ENCODE measurements around the gene NFKBIZ.
"Not testable (repeated sequence)": the region's sequence is repeated elsewhere in the genome, so short reads cannot be mapped to it uniquely, and the experiment has no call there.

Gene NFKBIZ

DNA sequence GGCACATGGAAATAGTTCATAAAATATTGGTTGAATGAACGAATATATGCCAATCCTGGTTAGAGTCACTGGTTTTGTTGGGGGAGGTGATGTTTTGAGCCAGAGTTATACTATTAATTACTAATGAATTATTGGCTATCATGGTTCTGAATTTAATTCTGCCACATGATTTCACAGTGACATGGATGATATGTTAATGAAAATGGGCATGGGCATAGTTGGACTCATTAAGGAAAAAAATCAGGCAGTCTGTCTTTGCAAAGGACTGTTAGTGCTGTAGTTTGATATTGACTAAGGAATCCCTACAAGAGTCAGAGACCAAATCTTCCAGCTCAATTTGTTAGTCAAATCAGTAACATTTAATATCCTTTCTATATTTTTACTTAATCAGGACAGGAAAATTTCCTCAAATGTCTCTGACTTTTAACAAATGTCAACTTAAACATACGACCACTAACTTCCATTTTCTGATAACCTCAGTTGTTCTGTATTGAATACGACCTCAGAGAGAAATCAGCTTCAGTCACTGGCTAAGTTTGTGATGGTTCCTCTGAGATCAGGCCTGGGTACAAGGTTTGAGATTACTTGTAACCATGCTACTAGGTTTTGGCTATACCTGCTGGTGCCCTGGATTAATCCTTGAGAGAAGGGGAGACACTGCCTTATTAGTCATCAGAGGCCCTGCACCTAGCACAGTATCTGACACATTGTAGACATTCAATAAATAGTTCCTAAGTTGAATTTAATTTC is 13.3 kb downstream of the NFKBIZ start:
- Histone ChIP-seq H3K27me3 (ENCODE audit: control insufficient read depth in 1 of 2, insufficient read depth in 1 of 2, low read length in 2 of 2) (no peaks in the 10 kb centered on the region), H3K4ac (ENCODE audit: low read depth in 1 of 2, low read length in 2 of 2) (no peak overlapping the region), H3K9ac (ENCODE audit: low read length) (no peak overlapping the region)

GRCh38 chr3:101864926-101865325 is 15.6 kb downstream of the NFKBIZ start:
- peak; percentile 25 for DNase-seq
- not testable (repeated sequence) for H3K27me3 ChIP-seq (ENCODE audit: control insufficient read depth in 1 of 2, insufficient read depth in 1 of 2, low read length in 2 of 2); H4K91ac ChIP-seq (ENCODE audit: low read length); H3K9me3 ChIP-seq (ENCODE audit: control insufficient read depth, low read length); H4K8ac ChIP-seq (ENCODE audit: low read length); H3K23ac ChIP-seq (ENCODE audit: low read length in 2 of 2); H2BK15ac ChIP-seq (ENCODE audit: low read depth, poor library complexity, severe bottlenecking); H3K4me2 ChIP-seq (ENCODE audit: low read length, poor library complexity, severe bottlenecking); H2BK5ac ChIP-seq (ENCODE audit: low read depth, low read length, poor library complexity, severe bottlenecking); H3K79me1 ChIP-seq (replicated peaks; ENCODE audit: low read length, poor library complexity, severe bottlenecking); H2BK120ac ChIP-seq (ENCODE audit: low read depth, low read length); H3K18ac ChIP-seq (ENCODE audit: low read depth in 1 of 2, low read length in 2 of 2); H3K4me3 ChIP-seq (ENCODE audit: insufficient read depth in 1 of 2, low read depth in 1 of 2, low read length in 2 of 2); H3K4me1 ChIP-seq (ENCODE audit: control insufficient read depth, insufficient read depth, low read depth, low read length); H2AFZ ChIP-seq (ENCODE audit: low read depth, low read length); H3K14ac ChIP-seq (ENCODE audit: low read length in 2 of 2); H3K9ac ChIP-seq (ENCODE audit: low read length); H2BK12ac ChIP-seq (ENCODE audit: low read length in 2 of 2); H3K4ac ChIP-seq (ENCODE audit: low read depth in 1 of 2, low read length in 2 of 2); H2AK5ac ChIP-seq (ENCODE audit: low read length, severe bottlenecking)
- peaks cover 4 to 23% of the 10 kb centered on the region in 2 experiments for H3K36me3 ChIP-seq (ENCODE audit: control insufficient read depth in 1 of 2, insufficient read depth in 2 of 2, low read depth in 1 of 2, low read length in 2 of 2)
- 96% methylated on average over 5 of the region's 7 CpGs for WGBS
- H3K27ac ChIP-seq (ENCODE audit: low read length, poor library complexity, severe bottlenecking) = peak overlapping the region; percentile 52

More for the DNA sequence above, 13.3 kb downstream of the NFKBIZ start:
- Histone ChIP-seq H4K8ac (ENCODE audit: low read length) (no peak overlapping the region), H3K4me1 (ENCODE audit: control insufficient read depth, insufficient read depth, low read depth, low read length) (peaks cover 3% of the 10 kb centered on the region), H2AFZ (ENCODE audit: low read depth, low read length) (no peak overlapping the region), H3K79me1 (replicated peaks; ENCODE audit: low read length, poor library complexity, severe bottlenecking) (no peaks in the 10 kb centered on the region), H3K4me2 (ENCODE audit: low read length, poor library complexity, severe bottlenecking) (no peak overlapping the region), H3K9me3 (ENCODE audit: control insufficient read depth, low read length) (no peaks in the 10 kb centered on the region), H3K18ac (ENCODE audit: low read depth in 1 of 2, low read length in 2 of 2) (no peak overlapping the region), H4K91ac (ENCODE audit: low read length) (no peak overlapping the region), H2AK5ac (ENCODE audit: low read length, severe bottlenecking) (no peak overlapping the region), H3K27ac (ENCODE audit: low read length, poor library complexity, severe bottlenecking) (peak overlapping the region; percentile 70), H2BK12ac (ENCODE audit: low read length in 2 of 2) (no peak overlapping the region), H2BK120ac (ENCODE audit: low read depth, low read length) (no peak overlapping the region), H2BK5ac (ENCODE audit: low read depth, low read length, poor library complexity, severe bottlenecking) (no peak overlapping the region), H3K4me3 (ENCODE audit: insufficient read depth in 1 of 2, low read depth in 1 of 2, low read length in 2 of 2) (no peak overlapping the region), H3K23ac (ENCODE audit: low read length in 2 of 2) (no peak overlapping the region), H3K14ac (ENCODE audit: low read length in 2 of 2) (no peak overlapping the region), H3K36me3 (ENCODE audit: control insufficient read depth in 1 of 2, insufficient read depth in 2 of 2, low read depth in 1 of 2, low read length in 2 of 2) (peaks cover 4 to 46% of the 10 kb centered on the region in 2 experiments), H2BK15ac (ENCODE audit: low read depth, poor library complexity, severe bottlenecking) (no peak overlapping the region)
- DNase-seq = peak; percentile 63
- 100% methylated on average over 2 of the region's 3 CpGs for WGBS

- no peak overlapping the region for H3K4ac ChIP-seq (ENCODE audit: low read depth in 1 of 2, low read length in 2 of 2)
- peak overlapping the region; percentile 36 for H2AK5ac ChIP-seq (ENCODE audit: low read length, severe bottlenecking)
- no peak overlapping the region for H3K4me2 ChIP-seq (ENCODE audit: low read length, poor library complexity, severe bottlenecking)
- H3K27ac ChIP-seq (ENCODE audit: low read length, poor library complexity, severe bottlenecking) = peak overlapping the region; percentile 73
- H2BK5ac ChIP-seq (ENCODE audit: low read depth, low read length, poor library complexity, severe bottlenecking) = no peak overlapping the region
- no peak overlapping the region for H3K9ac ChIP-seq (ENCODE audit: low read length)
- peaks cover 6% of the 10 kb centered on the region for H3K4me1 ChIP-seq (ENCODE audit: control insufficient read depth, insufficient read depth, low read depth, low read length)
- no peak overlapping the region for H4K91ac ChIP-seq (ENCODE audit: low read length)
- H2BK120ac ChIP-seq (ENCODE audit: low read depth, low read length) = no peak overlapping the region
- 73% methylated on average over 2 of the region's 5 CpGs for WGBS
- H3K9me3 ChIP-seq (ENCODE audit: control insufficient read depth, low read length) = no peaks in the 10 kb centered on the region
- H3K18ac ChIP-seq (ENCODE audit: low read depth in 1 of 2, low read length in 2 of 2) = no peak overlapping the region
- no peaks in the 10 kb centered on the region for H3K79me1 ChIP-seq (replicated peaks; ENCODE audit: low read length, poor library complexity, severe bottlenecking)
- peaks cover 0 to 13% of the 10 kb centered on the region in 2 experiments for H3K36me3 ChIP-seq (ENCODE audit: control insufficient read depth in 1 of 2, insufficient read depth in 2 of 2, low read depth in 1 of 2, low read length in 2 of 2)
- H3K23ac ChIP-seq (ENCODE audit: low read length in 2 of 2) = no peak overlapping the region
- H2BK12ac ChIP-seq (ENCODE audit: low read length in 2 of 2) = no peak overlapping the region
- no peak overlapping the region for H3K4me3 ChIP-seq (ENCODE audit: insufficient read depth in 1 of 2, low read depth in 1 of 2, low read length in 2 of 2)
- no peak overlapping the region for H3K14ac ChIP-seq (ENCODE audit: low read length in 2 of 2)
- no peak overlapping the region for H2AFZ ChIP-seq (ENCODE audit: low read depth, low read length)
- no peak overlapping the region for H4K8ac ChIP-seq (ENCODE audit: low read length)
- H2BK15ac ChIP-seq (ENCODE audit: low read depth, poor library complexity, severe bottlenecking) = no peak overlapping the region
- H3K27me3 ChIP-seq (ENCODE audit: control insufficient read depth in 1 of 2, insufficient read depth in 1 of 2, low read length in 2 of 2) = no peaks in the 10 kb centered on the region
- DNase-seq = peak; percentile 31
Measured at GRCh38 chr3:101865751-101866509, 16.6 kb downstream of the NFKBIZ start.

GRCh38 chr3:101867511-101867910 is 18.2 kb downstream of the NFKBIZ start:
- Histone ChIP-seq H3K4ac (ENCODE audit: low read depth in 1 of 2, low read length in 2 of 2) (no peak overlapping the region), H3K23ac (ENCODE audit: low read length in 2 of 2) (no peak overlapping the region), H2BK120ac (ENCODE audit: low read depth, low read length) (no peak overlapping the region), H2BK15ac (ENCODE audit: low read depth, poor library complexity, severe bottlenecking) (no peak overlapping the region), H3K9ac (ENCODE audit: low read length) (no peak overlapping the region), H3K4me3 (ENCODE audit: insufficient read depth in 1 of 2, low read depth in 1 of 2, low read length in 2 of 2) (no peak overlapping the region), H3K9me3 (ENCODE audit: control insufficient read depth, low read length) (no peaks in the 10 kb centered on the region), H4K8ac (ENCODE audit: low read length) (no peak overlapping the region), H3K18ac (ENCODE audit: low read depth in 1 of 2, low read length in 2 of 2) (no peak overlapping the region), H3K4me1 (ENCODE audit: control insufficient read depth, insufficient read depth, low read depth, low read length) (peaks cover 6% of the 10 kb centered on the region), H2AK5ac (ENCODE audit: low read length, severe bottlenecking) (no peak overlapping the region), H3K36me3 (ENCODE audit: control insufficient read depth in 1 of 2, insufficient read depth in 2 of 2, low read depth in 1 of 2, low read length in 2 of 2) (no peaks in the 10 kb centered on the region), H2BK12ac (ENCODE audit: low read length in 2 of 2) (no peak overlapping the region), H3K14ac (ENCODE audit: low read length in 2 of 2) (no peak overlapping the region), H4K91ac (ENCODE audit: low read length) (no peak overlapping the region), H3K27me3 (ENCODE audit: control insufficient read depth in 1 of 2, insufficient read depth in 1 of 2, low read length in 2 of 2) (no peaks in the 10 kb centered on the region), H2AFZ (ENCODE audit: low read depth, low read length) (no peak overlapping the region), H3K79me1 (replicated peaks; ENCODE audit: low read length, poor library complexity, severe bottlenecking) (no peaks in the 10 kb centered on the region), H3K27ac (ENCODE audit: low read length, poor library complexity, severe bottlenecking) (peak overlapping the region; percentile 62), H3K4me2 (ENCODE audit: low read length, poor library complexity, severe bottlenecking) (no peak overlapping the region), H2BK5ac (ENCODE audit: low read depth, low read length, poor library complexity, severe bottlenecking) (no peak overlapping the region)
- peak; percentile 24 for DNase-seq

Data from mesenchymal stem cell (in vitro differentiated cells and primary cell).